Lower leg skin (tissue), 4 donors: ENCODE data around the gene PRC1. TPM values are rescaled to one million over a fixed set of nuclear protein-coding genes. Genes with fewer than 3 reads are reported as not detected.

Experiments used
- DNase-seq, 2 donors: peaks; one replicate each; pipeline ENCODE4 v3.0.0-alpha.2; 2019; ENCODE audit warnings: low spot score in 2 of 2
- H3K4me3 ChIP-seq: fragments of 200-600 bp; sonication (generic); 2 replicates; pipeline ENCODE4 v1.5.1; 2017; ENCODE audit warnings: mild to moderate bottlenecking, low read depth; ENCODE audit not compliant: poor library complexity, severe bottlenecking
- CTCF ChIP-seq, 3 donors: fragments of 450-650 bp; IDR thresholded peaks; one replicate each; pipeline ENCODE4 v1.5.1; 2016; ENCODE audit warnings: antibody characterized with exemption in 3 of 3, mild to moderate bottlenecking in 3 of 3, moderate library complexity in 2 of 3
- POLR2A ChIP-seq, 2 donors: fragments of 450-650 bp; IDR thresholded peaks; one replicate each; pipeline ENCODE4 v1.6.1; 2016 to 2017; ENCODE audit warnings: antibody characterized with exemption in 2 of 2, mild to moderate bottlenecking in 1 of 2, moderate library complexity in 1 of 2
- WGBS, 2 donors: methylation state at CpG; one replicate each; pipeline ENCODE4 v1.1.5; 2018; 5-methylcytosine and 5-hydroxymethylcytosine counted together
- intact Hi-C: fragments of 100-400 bp; cut with DNase I; formaldehyde crosslinking; loops from one replicate; pipeline ENCODE4 v1.15.0; 2023; ENCODE audit warnings: low total_unique reads
- total RNA-seq, 4 donors: library from RNA; depleted of rRNA; stranded (reverse); fragments of >200 nt; gene quantifications; one replicate each; pipeline ENCODE4 v1.1.0, GENCODE V29; 2016

The PRC1 gene
- total RNA-seq, result 10 to 100 TPM; 16.3 to 24.4 (median 19.5) TPM

GRCh38 chr15:90994417-90995311 is at the start of gene PRC1:
Gene PRC1 (minus strand): TSS chr15:90994535. CDS start chr15:90994417, 118 bp downstream.
- WGBS, 2 donors, result 0 to 1% methylated on average over 54 to 75 of the region's 75 CpGs
- intact Hi-C loops, result loop anchor here (5.0 kb wide), 1 partner anchor 37 kb away; no protein-coding TSS in a partner anchor
- TF ChIP-seq POLR2A (IDR thresholded peaks at IDR 0.05), result no peak
- peak in 1 of 3 donors; percentile 43 for TF ChIP-seq CTCF (IDR thresholded peaks at IDR 0.05)

GRCh38 chr15:91043202-91043874 is 49.0 kb upstream of the PRC1 start:
- intact Hi-C loops, result loop anchor here (5.0 kb wide), 1 partner anchor 1661 kb away; no protein-coding TSS in a partner anchor
- H3K4me3 ChIP-seq, result no peak overlapping the region
- TF ChIP-seq CTCF (IDR thresholded peaks at IDR 0.05) (no peak), POLR2A (IDR thresholded peaks at IDR 0.05) (no peak)
- WGBS, 2 donors, result 90 to 95% methylated on average over 7 to 11 of the region's 11 CpGs
- DNase-seq, result no peak

More at GRCh38 chr15:90994417-90995311, at the start of gene PRC1:
- peak; percentile 96 to 100 for DNase-seq
- H3K4me3 ChIP-seq, result peak within 1 kb of the TSS; percentile 94

- WGBS, 2 donors, result 77 to 78% methylated on average over 8 of the region's 8 CpGs
- DNase-seq, result peak in 1 of 2 donors; percentile 53
- intact Hi-C loops, result loop anchor here (5.0 kb wide), 1 partner anchor 1659 kb away; no protein-coding TSS in a partner anchor
- H3K4me3 ChIP-seq, result no peak overlapping the region
- no peak for TF ChIP-seq POLR2A (IDR thresholded peaks at IDR 0.05)
- no peak for TF ChIP-seq CTCF (IDR thresholded peaks at IDR 0.05)
Measured at GRCh38 chr15:91040856-91041255, 46.5 kb upstream of the PRC1 start.

GRCh38 chr15:91039996-91040395 is 45.7 kb upstream of the PRC1 start:
- TF ChIP-seq POLR2A (IDR thresholded peaks at IDR 0.05), result no peak
- no peak for TF ChIP-seq CTCF (IDR thresholded peaks at IDR 0.05)
- intact Hi-C loops, result loop anchor here (5.0 kb wide), 1 partner anchor 1658 kb away; no protein-coding TSS in a partner anchor
- DNase-seq, result peak in 1 of 2 donors; percentile 78
- WGBS, 2 donors, result 62 to 74% methylated on average over 2 to 3 of the region's 3 CpGs
- H3K4me3 ChIP-seq, result no peak overlapping the region

GRCh38 chr15:91032919-91033803 is 38.8 kb upstream of the PRC1 start:
- intact Hi-C loops, result loop anchor here (5.0 kb wide), 1 partner anchor 76 kb away; no protein-coding TSS in a partner anchor
- 39 to 47% methylated on average over 8 to 11 of the region's 12 CpGs for WGBS, 2 donors
- TF ChIP-seq POLR2A (IDR thresholded peaks at IDR 0.05) (no peak), CTCF (IDR thresholded peaks at IDR 0.05) (no peak)
- no peak overlapping the region for H3K4me3 ChIP-seq
- DNase-seq, result peak in 1 of 2 donors; percentile 43
